Transverse colon (tissue), 4 donors: ENCODE results near the gene WDR87. TPM values are rescaled to one million over a fixed set of nuclear protein-coding genes. Genes with fewer than 3 reads are reported as not detected.
A peak's percentile ranks its signal among the peaks of the same experiment; 100 is the strongest.

Source experiments
- DNase-seq: peaks from one replicate; pipeline ENCODE4 v3.0.0-alpha.2; 2019
- H3K27ac ChIP-seq, 4 donors: fragments of 200-600 bp; sonication (generic); 2 replicates each; pipeline ENCODE4 v1.5.1; 2016 to 2018; ENCODE audit warnings: inconsistent platforms in 4 of 4
- H3K27me3 ChIP-seq: fragments of 200-600 bp; sonication (generic); 2 replicates; pipeline ENCODE4 v1.5.1; 2017; ENCODE audit warnings: inconsistent platforms
- H3K36me3 ChIP-seq, 4 donors: fragments of 200-600 bp; sonication (generic); 2 replicates each; pipeline ENCODE4 v1.5.1; 2017 to 2019; ENCODE audit warnings: inconsistent platforms in 4 of 4
- H3K4me1 ChIP-seq, 4 donors: fragments of 200-600 bp; sonication (generic); 2 replicates each; pipeline ENCODE4 v1.5.1; 2017 to 2020; ENCODE audit warnings: inconsistent platforms in 4 of 4
- H3K4me3 ChIP-seq, 4 donors: fragments of 200-600 bp; sonication (generic); 1 replicate in 1 of 4; 2 replicates in 3 of 4; pipeline versions ENCODE4 v1.5.1 to v1.6.1; 2017 to 2019; ENCODE audit warnings: inconsistent platforms in 4 of 4
- H3K9me3 ChIP-seq, 2 donors: fragments of 200-600 bp; sonication (generic); 2 replicates each; pipeline ENCODE4 v1.5.1; 2017 to 2019; ENCODE audit warnings: inconsistent platforms in 2 of 2
- CTCF ChIP-seq, 5 experiments: fragments of 200-600 bp in 3 of 5; fragments of 450-650 bp in 2 of 5; sonication (generic) in 3 of 5; IDR thresholded peaks; 1 replicate in 2 of 5; 2 replicates in 3 of 5; pipeline ENCODE4 v1.5.1; 2016 to 2017; ENCODE audit warnings: antibody characterized with exemption in 5 of 5, inconsistent platforms in 3 of 5, mild to moderate bottlenecking in 2 of 5, moderate library complexity in 1 of 5
- EP300 ChIP-seq: sonication (generic); formaldehyde crosslinking; IDR thresholded peaks from one replicate; pipeline ENCODE4 v1.6.1; 2017; ENCODE audit warnings: antibody characterized with exemption, low read depth
- POLR2A ChIP-seq: fragments of 450-650 bp; IDR thresholded peaks from one replicate; pipeline ENCODE4 v1.6.1; 2016; ENCODE audit warnings: antibody characterized with exemption, mild to moderate bottlenecking, moderate library complexity
- POLR2AphosphoS5 ChIP-seq, 3 donors: sonication (generic); formaldehyde crosslinking; IDR thresholded peaks; one replicate each; pipeline ENCODE4 v1.6.1; 2016; ENCODE audit warnings: antibody characterized with exemption in 3 of 3
- WGBS, 2 donors: methylation state at CpG; one replicate each; pipeline ENCODE4 v1.1.5; 2018; ENCODE audit warnings: low coverage in 1 of 2; 5-methylcytosine and 5-hydroxymethylcytosine counted together
- in situ Hi-C, 4 donors: fragments of 200-750 bp; cut with MboI; loops; one replicate each; pipeline versions ENCODE4 v1.15.0 to v1.15.1; 2017; ENCODE audit warnings: low sequenced_read_pairs in 3 of 4, low pct_ligation_motif_present in 1 of 4, low pct_unique_long_range_greater_than_20kb in 1 of 4
- intact Hi-C: fragments of 100-400 bp; cut with DNase I; formaldehyde crosslinking; loops from one replicate; pipeline ENCODE4 v1.15.1; 2023; ENCODE audit warnings: low total_unique reads
- total RNA-seq, 4 donors: library from RNA; depleted of rRNA; stranded (reverse); fragments of >200 nt; gene quantifications; one replicate each; pipeline ENCODE4 v1.1.0, GENCODE V29; 2016

Gene WDR87
- total RNA-seq, 4 donors from 2014 or later = not detected

DNA sequence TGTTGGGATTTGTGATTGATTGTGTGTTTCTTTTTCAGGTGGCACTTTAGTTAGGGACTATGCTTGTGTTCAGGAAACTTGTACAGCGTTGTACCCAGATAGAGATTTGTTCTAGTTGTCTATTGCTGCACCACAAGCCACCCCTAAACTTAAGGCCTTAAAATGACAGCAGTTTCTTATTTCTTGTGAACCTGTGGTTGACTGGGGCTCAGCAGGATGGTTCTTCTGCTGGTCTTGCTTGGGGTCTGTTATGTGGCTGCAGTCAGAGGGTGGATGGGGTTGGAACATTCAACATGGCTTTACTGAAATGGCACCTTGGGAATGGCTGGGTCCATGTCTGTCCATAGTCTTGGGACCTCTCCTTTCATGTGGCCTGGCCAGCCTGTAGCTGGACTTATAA lies 28.9 kb upstream of the WDR87 start:
- H3K4me3 ChIP-seq = no peak overlapping the region
- intact Hi-C loops = no loop called here
- no peaks in the 10 kb centered on the region for H3K36me3 ChIP-seq
- WGBS, 2 donors = 96% methylated on average over 1 of the region's 1 CpG; no CpG with 5 or more reads in 1 of the 2 donors
- H3K4me1 ChIP-seq = peaks cover 13 to 90% (median 49%) of the 10 kb centered on the region in 4 donors
- no peaks in the 10 kb centered on the region for H3K27me3 ChIP-seq
- in situ Hi-C loops = no loop called here
- no peaks in the 10 kb centered on the region for H3K9me3 ChIP-seq
- peak overlapping the region; percentile 68 to 91 (median 78) for H3K27ac ChIP-seq
- no peak for TF ChIP-seq POLR2AphosphoS5 (IDR thresholded peaks at IDR 0.05)
- TF ChIP-seq POLR2A = no peak
- DNase-seq = no peak

DNA sequence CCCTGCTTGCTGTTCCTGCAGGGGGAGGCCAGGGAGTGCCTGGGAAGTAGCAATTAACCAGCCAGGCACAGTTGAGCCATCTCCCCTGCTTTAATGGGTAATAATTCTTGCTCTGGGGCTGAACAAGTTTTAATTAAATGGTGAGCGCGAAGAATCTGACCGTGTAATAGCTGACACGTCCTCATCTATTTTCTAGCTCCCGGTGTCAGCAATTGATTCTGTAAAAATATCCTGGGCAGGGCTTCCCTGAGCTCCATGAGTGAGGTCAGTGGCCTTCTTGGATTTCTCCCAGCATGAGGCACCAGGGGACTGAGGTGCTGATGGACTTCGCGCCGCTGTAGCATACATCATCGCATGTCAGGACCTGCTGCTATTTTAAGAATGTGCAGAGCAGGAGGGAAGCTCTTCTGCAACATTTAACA lies 27.6 kb upstream of the WDR87 start:
- TF ChIP-seq CTCF (IDR thresholded peaks at IDR 0.05) (no peak), POLR2AphosphoS5 (IDR thresholded peaks at IDR 0.05) (no peak), EP300 (no peak), POLR2A (no peak)
- 70% methylated on average over 9 of the region's 9 CpGs; no CpG with 5 or more reads in 1 of the 2 donors for WGBS, 2 donors
- no peak for DNase-seq
- H3K27me3 ChIP-seq = no peaks in the 10 kb centered on the region
- H3K36me3 ChIP-seq = no peaks in the 10 kb centered on the region
- H3K27ac ChIP-seq = peak overlapping the region; percentile 82 to 91 (median 86)
- intact Hi-C loops (no loop called here), in situ Hi-C loops (no loop called here)
- peaks cover 13 to 88% (median 49%) of the 10 kb centered on the region in 4 donors for H3K4me1 ChIP-seq
- peak overlapping the region in 1 of 4 donors; percentile 50 for H3K4me3 ChIP-seq
- H3K9me3 ChIP-seq = no peaks in the 10 kb centered on the region

DNA sequence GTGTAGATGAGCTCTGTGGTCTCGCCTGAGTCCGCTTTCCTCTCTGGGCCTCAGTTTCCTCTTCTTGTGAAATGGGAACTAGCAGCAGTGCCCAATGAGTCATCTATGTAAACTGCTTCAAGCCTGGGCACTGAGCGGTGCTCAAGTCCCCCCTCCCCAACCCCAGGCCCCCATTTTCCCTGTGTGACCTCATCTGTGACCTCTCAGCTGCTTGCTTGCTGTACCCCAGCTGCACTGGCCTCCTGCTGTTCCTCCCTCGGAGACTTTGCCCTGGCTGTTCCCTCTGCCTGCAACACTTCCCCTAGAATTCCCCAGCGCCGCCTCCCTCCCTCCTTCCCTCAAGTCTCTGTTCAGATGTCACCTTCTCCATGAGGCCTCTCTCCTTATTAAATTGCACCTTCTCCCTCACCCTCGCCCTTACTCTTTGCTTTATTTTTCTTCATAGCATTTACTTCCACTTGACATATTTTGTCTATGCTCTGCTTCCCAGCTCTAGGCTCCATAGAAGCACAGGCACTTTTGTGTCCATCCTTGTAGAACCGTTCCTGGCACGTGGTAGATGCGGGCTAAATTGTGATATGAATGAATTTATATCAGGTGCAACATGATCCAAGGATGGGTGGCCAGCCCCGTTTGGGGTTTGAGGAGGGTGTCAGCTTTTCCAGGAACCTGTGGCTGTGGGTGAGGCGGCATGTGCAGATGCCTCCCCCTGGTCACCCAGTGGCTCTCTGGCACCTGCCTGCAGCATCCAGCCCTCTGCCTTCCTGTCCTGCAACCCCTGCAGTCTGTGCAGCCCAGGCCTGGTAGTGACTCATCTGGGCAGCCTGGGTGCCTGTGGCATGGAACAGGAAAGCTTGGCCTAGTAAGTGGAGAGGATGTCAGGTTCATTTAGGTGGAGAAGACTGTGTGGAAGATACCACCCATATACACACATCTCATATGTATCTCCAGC lies 26.9 kb upstream of the WDR87 start:
- Histone ChIP-seq H3K27me3 (no peaks in the 10 kb centered on the region), H3K9me3 (no peaks in the 10 kb centered on the region), H3K4me1 (peaks cover 12 to 88% (median 54%) of the 10 kb centered on the region in 4 donors), H3K36me3 (no peaks in the 10 kb centered on the region), H3K27ac (peak overlapping the region; percentile 82 to 91 (median 86)), H3K4me3 (peak overlapping the region in 3 of 4 donors; percentile 23 to 50 (median 24))
- TF ChIP-seq POLR2A = no peak
- TF ChIP-seq POLR2AphosphoS5 (IDR thresholded peaks at IDR 0.05) = peak in 1 of 3 donors; percentile 24
- in situ Hi-C loops (no loop called here), intact Hi-C loops (no loop called here)
- DNase-seq = peak; percentile 75
- 47 to 50% methylated on average over 4 to 12 of the region's 12 CpGs for WGBS, 2 donors

DNA sequence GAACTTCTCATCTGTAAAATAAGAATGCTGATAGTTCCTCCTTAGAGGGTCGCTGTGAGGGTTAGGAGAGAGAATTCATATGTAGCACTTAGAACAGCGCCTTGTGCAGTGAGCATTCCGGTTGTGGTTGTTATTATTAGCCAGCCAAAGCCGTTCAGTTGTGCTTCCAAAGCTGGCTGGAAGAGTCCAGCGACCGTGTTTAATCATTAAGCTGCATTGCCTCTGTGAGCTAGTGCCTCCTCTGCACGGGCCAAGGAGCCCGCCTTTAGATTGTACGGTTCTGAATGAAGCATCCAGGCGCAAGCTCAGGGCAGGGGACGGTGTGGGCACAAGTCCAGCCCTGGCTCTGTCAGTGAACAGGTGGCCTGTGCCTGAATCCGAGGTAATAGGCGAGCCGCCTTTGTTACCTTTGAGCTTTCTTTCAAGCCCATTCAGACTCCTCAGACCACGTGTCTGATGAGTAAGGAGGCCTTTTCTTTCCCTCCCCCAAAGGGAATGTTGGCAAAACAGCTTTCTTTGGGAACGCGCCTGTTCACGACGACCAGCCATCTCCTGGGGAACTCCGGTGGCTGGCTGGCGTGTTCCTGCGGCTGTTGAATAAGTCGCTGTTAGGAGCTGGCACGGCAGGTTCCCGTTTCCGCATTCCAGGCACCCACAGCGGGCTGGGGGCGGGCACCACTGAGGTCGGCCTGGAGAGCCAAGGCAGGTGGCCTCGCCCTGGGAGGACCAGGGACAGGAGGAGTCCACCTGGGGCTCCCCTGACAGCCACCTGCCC lies 25.7 kb upstream of the WDR87 start:
- intact Hi-C loops = no loop called here

More for the DNA sequence above, 25.7 kb upstream of the WDR87 start:
- peaks cover 6 to 80% (median 55%) of the 10 kb centered on the region in 4 donors for H3K4me1 ChIP-seq
- H3K27me3 ChIP-seq = no peaks in the 10 kb centered on the region
- TF ChIP-seq POLR2A (peak; percentile 68), EP300 (no peak), CTCF (IDR thresholded peaks at IDR 0.05) (no peak), POLR2AphosphoS5 (IDR thresholded peaks at IDR 0.05) (peak in 2 of 3 donors; percentile 68 to 79)
- peak overlapping the region; percentile 82 to 91 (median 86) for H3K27ac ChIP-seq
- peak; percentile 89 for DNase-seq
- WGBS, 2 donors = 27 to 31% methylated on average over 14 to 24 of the region's 30 CpGs
- no peaks in the 10 kb centered on the region for H3K36me3 ChIP-seq
- H3K9me3 ChIP-seq = no peaks in the 10 kb centered on the region
- in situ Hi-C loops = no loop called here
- peak overlapping the region in 3 of 4 donors; percentile 23 to 50 (median 24) for H3K4me3 ChIP-seq
